Endothelial cell of umbilical vein (primary cell): ENCODE results near the gene SLC7A11. TPM values are rescaled to one million over a fixed set of nuclear protein-coding genes. Genes with fewer than 3 reads are reported as not detected.

Experiments used
- BruUV-seq: library from RNA; stranded (reverse); fragments of 400-500 nt; replicated peaks from 2 replicates; lab custom pipeline; 2021; lab: Mats Ljungman, UMichigan
- CTCF ChIA-PET: fragments of 300-600, 350-600 bp; sonication (Branson Sonifier 250); formaldehyde crosslinking; loops from one replicate; lab custom pipeline; 2021; ENCODE audit warnings: antibody characterized with exemption, inconsistent platforms; lab: Charles Lee
- POLR2A ChIA-PET: fragments of 300-600, 350-600 bp; sonication (Branson Sonifier 250); formaldehyde crosslinking; loops from one replicate; lab custom pipeline; 2021; ENCODE audit warnings: antibody characterized with exemption, inconsistent platforms; lab: Charles Lee
- DNase-seq: peaks from one replicate; pipeline ENCODE4 v3.0.0-alpha.2; 2011; ENCODE audit warnings: low read depth, low spot score
- FAIRE-seq: peaks from 2 replicates; lab custom pipeline; 2011; peaks lifted over from hg19 to GRCh38; lab: Jason Lieb, UNC
- H2AFZ ChIP-seq: 2 replicates; pipeline ENCODE4 v1.6.0; 2012; ENCODE audit warnings: low read depth, low read length, control low read depth, inconsistent platforms
- H3K27ac ChIP-seq: 2 replicates; pipeline ENCODE4 v1.5.1; 2011; ENCODE audit warnings: low read depth, mild to moderate bottlenecking, control low read depth, low read length, moderate library complexity; ENCODE audit not compliant: insufficient read depth
- H3K27me3 ChIP-seq, 2 experiments: 2 replicates each; pipeline versions ENCODE4 v1.6.0 to v1.6.1; 2011; ENCODE audit warnings: low read length in 2 of 2, mixed read lengths in 1 of 2; ENCODE audit not compliant: control insufficient read depth in 2 of 2, insufficient read depth in 2 of 2
- H3K36me3 ChIP-seq, 2 experiments: 2 replicates in 1 of 2; 3 replicates in 1 of 2; pipeline ENCODE4 v1.5.1; 2011; ENCODE audit warnings: low read length in 2 of 2, mild to moderate bottlenecking in 1 of 2, moderate library complexity in 1 of 2; ENCODE audit not compliant: control insufficient read depth in 2 of 2, insufficient read depth in 2 of 2; ENCODE audit errors: extremely low read depth in 1 of 2
- H3K4me1 ChIP-seq: 3 replicates; pipeline ENCODE4 v1.5.1; 2011; ENCODE audit warnings: mild to moderate bottlenecking, low read length; ENCODE audit not compliant: control insufficient read depth, insufficient read depth; ENCODE audit errors: extremely low read depth
- H3K4me2 ChIP-seq: 2 replicates; pipeline ENCODE4 v1.6.1; 2011; ENCODE audit warnings: low read length, control low read depth, mixed read lengths; ENCODE audit not compliant: insufficient read depth
- H3K4me3 ChIP-seq, 3 experiments: fragments of 200-600 bp in 1 of 3; sonication (generic), shearing (Covaris generic) in 1 of 3; replicated peaks in 1 of 3; 2 replicates each; pipeline ENCODE4 v1.5.1; 2011 to 2016; ENCODE audit warnings: control low read depth in 3 of 3, low read length in 3 of 3, mild to moderate bottlenecking in 2 of 3, inconsistent platforms in 1 of 3, low read depth in 1 of 3, moderate library complexity in 1 of 3; ENCODE audit not compliant: insufficient read depth in 1 of 3
- H3K79me2 ChIP-seq: 2 replicates; pipeline ENCODE4 v1.6.0; 2012; ENCODE audit warnings: low read length, inconsistent platforms; ENCODE audit not compliant: control insufficient read depth, insufficient read depth
- H3K9ac ChIP-seq: replicated peaks from 2 replicates; pipeline ENCODE3; 2011; ENCODE audit warnings: low read length, control low read depth; ENCODE audit not compliant: insufficient read depth; ENCODE audit errors: extremely low read depth
- H3K9me1 ChIP-seq: replicated peaks from 3 replicates; pipeline ENCODE4 v1.6.0; 2011; ENCODE audit warnings: mild to moderate bottlenecking, low read length; ENCODE audit not compliant: control insufficient read depth, insufficient read depth; ENCODE audit errors: extremely low read depth
- H3K9me3 ChIP-seq: replicated peaks from 2 replicates; pipeline ENCODE4 v1.5.1; 2012; ENCODE audit warnings: low read length, inconsistent platforms; ENCODE audit not compliant: control insufficient read depth, insufficient read depth
- H4K20me1 ChIP-seq: replicated peaks from 2 replicates; pipeline ENCODE3; 2011; ENCODE audit warnings: mild to moderate bottlenecking, low read length; ENCODE audit not compliant: control insufficient read depth, insufficient read depth; ENCODE audit errors: extremely low read depth
- CTCF ChIP-seq, 2 donors: IDR thresholded peaks; 1 replicate in 1 of 2; 2 replicates in 1 of 2; pipeline ENCODE4 v1.5.1; 2011; ENCODE audit warnings: low read length in 2 of 2, mild to moderate bottlenecking in 2 of 2, moderate library complexity in 2 of 2, control low read depth in 1 of 2, inconsistent platforms in 1 of 2, low read depth in 1 of 2; ENCODE audit not compliant: insufficient read depth in 1 of 2; ENCODE audit errors: extremely low read depth in 1 of 2
- EZH2 ChIP-seq: IDR thresholded peaks from 2 replicates; pipeline ENCODE4 v1.6.1; 2012; ENCODE audit warnings: borderline replicate concordance, low read depth, mild to moderate bottlenecking, moderate library complexity, low read length, inconsistent platforms; ENCODE audit not compliant: severe bottlenecking
- FOS ChIP-seq: IDR thresholded peaks from 2 replicates; pipeline ENCODE4 v1.6.1; 2011; ENCODE audit warnings: mild to moderate bottlenecking, low read length, moderate library complexity, borderline replicate concordance; ENCODE audit not compliant: insufficient read depth
- GATA2 ChIP-seq: IDR thresholded peaks from 2 replicates; pipeline ENCODE4 v1.7.0; 2011; ENCODE audit warnings: low read depth, mild to moderate bottlenecking, moderate library complexity, mixed read lengths, low read length; ENCODE audit not compliant: insufficient read length, insufficient read depth
- JUN ChIP-seq: IDR thresholded peaks from 2 replicates; pipeline ENCODE4 v1.6.1; 2011; ENCODE audit warnings: borderline replicate concordance, low read depth; ENCODE audit not compliant: insufficient read length, insufficient read depth
- MAX ChIP-seq: IDR thresholded peaks from 2 replicates; pipeline ENCODE4 v1.6.1; 2011; ENCODE audit not compliant: insufficient read depth, insufficient read length
- MYC ChIP-seq: IDR thresholded peaks from one replicate; pipeline ENCODE4 v1.6.1; 2011; ENCODE audit warnings: mild to moderate bottlenecking, low read depth, low read length
- POLR2A ChIP-seq: IDR thresholded peaks from 2 replicates; pipeline ENCODE4 v1.6.1; 2012; ENCODE audit warnings: low read depth, mild to moderate bottlenecking, control low read depth, low read length
- POLR2AphosphoS5 ChIP-seq: IDR thresholded peaks from 2 replicates; pipeline ENCODE4 v1.6.1; 2012; ENCODE audit warnings: low read depth, mild to moderate bottlenecking, control low read depth, low read length, moderate library complexity; ENCODE audit not compliant: insufficient read depth
- dilution Hi-C: fragments of 300-500 bp; cut with MboI; formaldehyde crosslinking; loops from one replicate; pipeline ENCODE4 v1.15.0; 2019; ENCODE audit warnings: low sequenced_read_pairs; ENCODE audit not compliant: extremely low pct_ligation_motif_present
- intact Hi-C: fragments of 100-400 bp; cut with micrococcal nuclease; formaldehyde crosslinking; loops from one replicate; pipeline ENCODE4 v1.10.0; 2022
- polyA plus RNA-seq, 4 experiments: library from polyadenylated mRNA; depleted of rRNA in 3 of 4; stranded (reverse) in 3 of 4; unstranded in 1 of 4; fragments of >200 nt; gene quantifications; 2 replicates each; pipeline versions ENCODE4 v1.2.1 to v1.2.3, GENCODE V29; 2011 to 2012; ENCODE audit warnings: missing spikeins in 1 of 4
- total RNA-seq: library from RNA; stranded (reverse); gene quantifications from 2 replicates; pipeline ENCODE4 v1.2.3, GENCODE V29; 2021

Gene SLC7A11
- total and polyA plus RNA-seq, 2 donors (not counting 3 experiments of a cell fraction or from before 2014, with no cell fraction given) = 28.4 to 82.7 TPM

- DNase-seq (no peak), FAIRE-seq (no peak)
- CTCF ChIA-PET = no interaction called here
- BruUV-seq = no TSS peak
- POLR2A ChIA-PET = no interaction called here
- Histone ChIP-seq H3K9me1 (no peaks in the 10 kb centered on the region), H4K20me1 (no peaks in the 10 kb centered on the region), H3K36me3 (no peaks in the 10 kb centered on the region), H3K4me1 (no peaks in the 10 kb centered on the region), H3K9me3 (no peaks in the 10 kb centered on the region), H3K4me2 (no peak overlapping the region), H3K4me3 (no peak overlapping the region), H3K79me2 (no peaks in the 10 kb centered on the region), H3K9ac (no peak overlapping the region), H3K27ac (no peak overlapping the region), H2AFZ (no peak overlapping the region), H3K27me3 (no peaks in the 10 kb centered on the region)
- dilution Hi-C loops = no loop called here
- intact Hi-C loops = no loop called here
- no peak for TF ChIP-seq GATA2
- TF ChIP-seq FOS = no peak
- TF ChIP-seq MYC = no peak
- TF ChIP-seq CTCF (IDR thresholded peaks at IDR 0.05; ENCODE audit: extremely low read depth in 1 of 2, insufficient read depth in 1 of 2, low read depth in 1 of 2, low read length in 2 of 2) = no peak
- TF ChIP-seq JUN = no peak
Observed at GRCh38 chr4:138266948-138267347, 24.8 kb upstream of the SLC7A11 start.

- Histone ChIP-seq H3K4me2 (no peak overlapping the region), H2AFZ (no peak overlapping the region), H3K79me2 (no peaks in the 10 kb centered on the region), H3K9ac (no peak overlapping the region), H3K9me1 (no peaks in the 10 kb centered on the region), H3K9me3 (no peaks in the 10 kb centered on the region), H3K27me3 (no peaks in the 10 kb centered on the region), H3K4me1 (peaks cover 11% of the 10 kb centered on the region), H3K4me3 (no peak overlapping the region), H3K36me3 (no peaks in the 10 kb centered on the region), H3K27ac (no peak overlapping the region), H4K20me1 (no peaks in the 10 kb centered on the region)
- no peak for TF ChIP-seq MAX
- no peak for TF ChIP-seq FOS
- TF ChIP-seq POLR2A = no peak
- no peak for TF ChIP-seq MYC
- no peak for TF ChIP-seq POLR2AphosphoS5
- no peak for TF ChIP-seq GATA2
- no peak for TF ChIP-seq JUN
- TF ChIP-seq CTCF (IDR thresholded peaks at IDR 0.05; ENCODE audit: extremely low read depth in 1 of 2, insufficient read depth in 1 of 2, low read depth in 1 of 2, low read length in 2 of 2) = no peak
- TF ChIP-seq EZH2 = no peak
- intact Hi-C loops = no loop called here
- ChIA-PET CTCF (no interaction called here), POLR2A (no interaction called here)
- no peak for FAIRE-seq
- no TSS peak for BruUV-seq
- dilution Hi-C loops = no loop called here
- no peak for DNase-seq
Observed at GRCh38 chr4:138263247-138263816, 21.2 kb upstream of the SLC7A11 start.
